Activated CD8-positive, alpha-beta T cell treated with anti-CD3 and anti-CD28 coated beads for 36 hours (primary cell): ENCODE data around the gene ACTC1. TPM values are rescaled to one million over a fixed set of nuclear protein-coding genes. Genes with fewer than 3 reads are reported as not detected.

Source experiments
- ATAC-seq: fragments of 200-7000 bp; cut with Tn5 transposase; one replicate; pipeline ENCODE4 v1.10.0; 2021; ENCODE audit warnings: mild to moderate bottlenecking, moderate library complexity
- CTCF ChIA-PET: fragments of 350-600 bp; sonication (Branson Sonifier 250); formaldehyde crosslinking; loops from one replicate; lab custom pipeline; 2021; ENCODE audit warnings: antibody characterized with exemption; lab: Charles Lee
- POLR2A ChIA-PET: fragments of 350-600 bp; sonication (Branson Sonifier 250); formaldehyde crosslinking; loops from one replicate; lab custom pipeline; 2021; ENCODE audit warnings: antibody characterized with exemption; lab: Charles Lee
- DNase-seq: peaks from one replicate; pipeline ENCODE4 v3.0.0-alpha.2; 2020
- H3K27ac Mint-ChIP-seq: one replicate; pipeline ENCODE4 v1.8.0; 2021; ENCODE audit warnings: mild to moderate bottlenecking, mixed read lengths
- H3K27me3 Mint-ChIP-seq: one replicate; pipeline ENCODE4 v1.8.0; 2021; ENCODE audit warnings: mixed read lengths
- H3K36me3 Mint-ChIP-seq: one replicate; pipeline ENCODE4 v1.8.0; 2021; ENCODE audit warnings: low read depth, mixed read lengths
- H3K4me1 Mint-ChIP-seq: one replicate; pipeline ENCODE4 v1.8.0; 2021; ENCODE audit warnings: low read depth, mixed read lengths
- H3K4me3 Mint-ChIP-seq: one replicate; pipeline ENCODE4 v1.8.0; 2021; ENCODE audit warnings: mild to moderate bottlenecking, moderate library complexity, mixed read lengths
- H3K9me3 Mint-ChIP-seq: one replicate; pipeline ENCODE4 v1.8.0; 2021; ENCODE audit warnings: mixed read lengths
- CTCF ChIP-seq: fragments of 200-600 bp; IDR thresholded peaks from one replicate; pipeline ENCODE4 v1.8.0; 2022; ENCODE audit warnings: antibody characterized with exemption, mild to moderate bottlenecking
- intact Hi-C: fragments of 100-400 bp; cut with micrococcal nuclease; formaldehyde crosslinking; loops from one replicate; pipeline ENCODE4 v1.10.0; 2022
- total RNA-seq, 2 experiments: library from RNA; stranded (reverse); gene quantifications; one replicate each; pipeline ENCODE4 v1.2.3, GENCODE V29; 2021

Gene ACTC1
- total RNA-seq = not detected

- ChIA-PET CTCF (no interaction called here), POLR2A (no interaction called here)
- H3K9me3 Mint-ChIP-seq = no peaks in the 10 kb centered on the region
- H3K4me1 Mint-ChIP-seq = no peaks in the 10 kb centered on the region
- H3K36me3 Mint-ChIP-seq = no peaks in the 10 kb centered on the region
- H3K27me3 Mint-ChIP-seq = peaks cover 34% of the 10 kb centered on the region
- no peak within 1 kb of the TSS for H3K27ac Mint-ChIP-seq
- intact Hi-C loops = no loop called here
- no peak within 1 kb of the TSS for H3K4me3 Mint-ChIP-seq
- no peak for TF ChIP-seq CTCF
- ATAC-seq (no peak), DNase-seq (no peak)
Measured at GRCh38 chr15:34795267-34796081, at the start of gene ACTC1. ACTC1 (minus strand) TSS chr15:34795549; CDS start chr15:34794808, 741 bp downstream.

GRCh38 chr15:34841262-34841725 lies 45.9 kb upstream of the ACTC1 start:
- ATAC-seq (no peak), DNase-seq (no peak)
- no peak overlapping the region for H3K27ac Mint-ChIP-seq
- CTCF ChIA-PET = no interaction called here
- no peaks in the 10 kb centered on the region for H3K4me1 Mint-ChIP-seq
- H3K27me3 Mint-ChIP-seq = no peaks in the 10 kb centered on the region
- intact Hi-C loops = no loop called here
- TF ChIP-seq CTCF = no peak
- no peaks in the 10 kb centered on the region for H3K9me3 Mint-ChIP-seq
- H3K36me3 Mint-ChIP-seq = no peaks in the 10 kb centered on the region
- POLR2A ChIA-PET = no interaction called here
- no peak overlapping the region for H3K4me3 Mint-ChIP-seq

- Mint-ChIP-seq H3K4me3 (no peak overlapping the region), H3K9me3 (peaks cover 4% of the 10 kb centered on the region), H3K4me1 (no peaks in the 10 kb centered on the region), H3K36me3 (no peaks in the 10 kb centered on the region), H3K27me3 (no peaks in the 10 kb centered on the region), H3K27ac (no peak overlapping the region)
- no peak for DNase-seq
- CTCF ChIA-PET = interaction anchor here (1.0 kb wide), 1 partner anchor 15 kb away, joined by 3 read pairs; no protein-coding TSS in a partner anchor
- no peak for ATAC-seq
- POLR2A ChIA-PET = no interaction called here
- no peak for TF ChIP-seq CTCF
- intact Hi-C loops = no loop called here
Measured at GRCh38 chr15:34838282-34838681, 42.9 kb upstream of the ACTC1 start.

- no peaks in the 10 kb centered on the region for H3K36me3 Mint-ChIP-seq
- TF ChIP-seq CTCF = no peak
- POLR2A ChIA-PET = no interaction called here
- CTCF ChIA-PET = interaction anchor here (1.0 kb wide), 1 partner anchor 15 kb away, joined by 3 read pairs; no protein-coding TSS in a partner anchor
- no peaks in the 10 kb centered on the region for H3K4me1 Mint-ChIP-seq
- peaks cover 2% of the 10 kb centered on the region for H3K27me3 Mint-ChIP-seq
- ATAC-seq = no peak
- no peak overlapping the region for H3K27ac Mint-ChIP-seq
- peaks cover 4% of the 10 kb centered on the region for H3K9me3 Mint-ChIP-seq
- intact Hi-C loops = no loop called here
- no peak for DNase-seq
- no peak overlapping the region for H3K4me3 Mint-ChIP-seq
Measured at GRCh38 chr15:34837246-34838016, 42.1 kb upstream of the ACTC1 start.
